CD4-positive, alpha-beta memory T cell (primary cell): ENCODE data around the gene MCUB. TPM values are rescaled to one million over a fixed set of nuclear protein-coding genes. Genes with fewer than 3 reads are reported as not detected.
A peak's percentile ranks its signal among the peaks of the same experiment; 100 is the strongest.

ENCODE experiments used
- CTCF ChIA-PET: fragments of 350-600 bp; sonication (Branson Sonifier 250); formaldehyde crosslinking; loops from one replicate; lab custom pipeline; 2021; ENCODE audit warnings: inconsistent platforms; ENCODE audit not compliant: partially characterized antibody; lab: Charles Lee
- POLR2A ChIA-PET: fragments of 350-600 bp; sonication (Branson Sonifier 250); formaldehyde crosslinking; loops from one replicate; lab custom pipeline; 2021; ENCODE audit not compliant: partially characterized antibody; lab: Charles Lee
- DNase-seq, 5 donors: peaks; one replicate each; pipeline versions ENCODE4 v3.0.0 to v3.0.0-alpha.2; 2020 to 2022; ENCODE audit warnings: mixed read lengths in 1 of 5
- H3K27ac ChIP-seq: one replicate; pipeline ENCODE4 v1.7.0; 2013; ENCODE audit warnings: low read depth, low read length
- H3K27me3 ChIP-seq: 2 replicates; pipeline ENCODE4 v1.7.0; 2013; ENCODE audit warnings: mild to moderate bottlenecking, low read length, moderate library complexity; ENCODE audit not compliant: insufficient read depth
- H3K36me3 ChIP-seq: 2 replicates; pipeline ENCODE4 v1.7.0; 2013; ENCODE audit warnings: mild to moderate bottlenecking, low read length, moderate library complexity; ENCODE audit not compliant: insufficient read depth
- H3K4me1 ChIP-seq: 2 replicates; pipeline ENCODE4 v1.7.0; 2013; ENCODE audit warnings: mild to moderate bottlenecking, low read length, moderate library complexity; ENCODE audit not compliant: insufficient read depth
- H3K4me3 ChIP-seq, 2 donors: one replicate each; pipeline ENCODE4 v1.7.0; 2013; ENCODE audit warnings: low read length in 2 of 2, mild to moderate bottlenecking in 1 of 2
- H3K9me3 ChIP-seq, 2 donors: one replicate each; pipeline ENCODE4 v1.7.0; 2013; ENCODE audit warnings: low read length in 2 of 2, control low read depth in 1 of 2; ENCODE audit not compliant: control insufficient read depth in 1 of 2
- H3K27ac Mint-ChIP-seq, 7 donors: one replicate each; pipeline ENCODE4 v1.8.0; 2020 to 2021; ENCODE audit warnings: mixed read lengths in 7 of 7, mild to moderate bottlenecking in 6 of 7, inconsistent platforms in 3 of 7, moderate library complexity in 3 of 7
- H3K27me3 Mint-ChIP-seq, 2 donors: one replicate each; pipeline ENCODE4 v1.8.0; 2020 to 2021; ENCODE audit warnings: mixed read lengths in 2 of 2
- H3K36me3 Mint-ChIP-seq, 2 donors: one replicate each; pipeline ENCODE4 v1.8.0; 2020 to 2021; ENCODE audit warnings: mixed read lengths in 2 of 2, inconsistent platforms in 1 of 2, mild to moderate bottlenecking in 1 of 2
- H3K4me1 Mint-ChIP-seq, 4 donors: one replicate each; pipeline ENCODE4 v1.8.0; 2020 to 2021; ENCODE audit warnings: mixed read lengths in 4 of 4, mild to moderate bottlenecking in 1 of 4
- H3K4me3 Mint-ChIP-seq, 8 donors: one replicate each; pipeline ENCODE4 v1.8.0; 2020 to 2021; ENCODE audit warnings: mixed read lengths in 8 of 8, mild to moderate bottlenecking in 7 of 8, moderate library complexity in 6 of 8, inconsistent platforms in 3 of 8
- H3K9me3 Mint-ChIP-seq, 8 donors: one replicate each; pipeline ENCODE4 v1.8.0; 2020 to 2021; ENCODE audit warnings: mixed read lengths in 8 of 8, mild to moderate bottlenecking in 5 of 8, inconsistent platforms in 3 of 8, moderate library complexity in 1 of 8
- intact Hi-C: fragments of 100-400 bp; cut with micrococcal nuclease; formaldehyde crosslinking; loops from one replicate; pipeline ENCODE4 v1.15.1; 2023
- polyA plus RNA-seq, 2 donors: library from polyadenylated mRNA; unstranded; fragments of 300-500 nt; fragmentation: Illumina TruSeq; gene quantifications; one replicate each; pipeline ENCODE4 v1.2.3, GENCODE V29; 2021
- total RNA-seq, 2 experiments: library from RNA; stranded (reverse); gene quantifications; one replicate each; pipeline ENCODE4 v1.2.3, GENCODE V29; 2021

Gene MCUB
- total and polyA plus RNA-seq, 4 experiments from 2014 or later, result 142 to 299 (median 160) TPM

GRCh38 chr4:109559625-109559982 lies 442 bp upstream of the MCUB start:
- Mint-ChIP-seq H3K4me1 (peaks cover 33 to 61% (median 50%) of the 10 kb centered on the region in 4 donors), H3K27me3 (no peaks in the 10 kb centered on the region), H3K27ac (peak overlapping the region; percentile 91 to 99 (median 97)), H3K9me3 (peaks cover 0 to 1% (median 0%) of the 10 kb centered on the region in 8 donors), H3K36me3 (peaks cover 16 to 30% of the 10 kb centered on the region in 2 donors), H3K4me3 (peak overlapping the region; percentile 87 to 98 (median 95))
- Histone ChIP-seq H3K9me3 (no peaks in the 10 kb centered on the region), H3K4me1 (peaks cover 49% of the 10 kb centered on the region), H3K4me3 (peak overlapping the region; percentile 92 to 98), H3K27ac (peak overlapping the region; percentile 96), H3K36me3 (peaks cover under 1% of the 10 kb centered on the region), H3K27me3 (no peaks in the 10 kb centered on the region)
- intact Hi-C loops, result loop anchor here (2.0 kb wide), 1 partner anchor 21 kb away; no protein-coding TSS in a partner anchor
- ChIA-PET CTCF (interaction anchor here (0.6 to 2.6 kb wide), 14 partner anchors 10 to 255 kb away, joined by 3 to 13 read pairs (median 3); partner anchors contain the start of gene SEC24B), POLR2A (interaction anchor here (0.6 to 5.7 kb wide), 27 partner anchors 9 to 260 kb away, joined by 3 to 122 read pairs (median 5); partner anchors contain the start of genes CASP6, GAR1, PLA2G12A and SEC24B)
- peak in 1 of 5 donors; percentile 60 for DNase-seq

- Histone ChIP-seq H3K27me3 (no peaks in the 10 kb centered on the region), H3K4me1 (peaks cover 60% of the 10 kb centered on the region), H3K4me3 (peak overlapping the region; percentile 92 to 98), H3K27ac (peak overlapping the region; percentile 96), H3K9me3 (no peaks in the 10 kb centered on the region), H3K36me3 (peaks cover 8% of the 10 kb centered on the region)
- ChIA-PET POLR2A (interaction anchor here (0.8 to 5.7 kb wide), 29 partner anchors 10 to 255 kb away, joined by 3 to 122 read pairs (median 6); partner anchors contain the start of genes CASP6, GAR1, PLA2G12A and SEC24B), CTCF (interaction anchor here (0.7 to 3.8 kb wide), 15 partner anchors 11 to 171 kb away, joined by 3 to 17 read pairs (median 4); partner anchors contain the start of genes CASP6 and SEC24B)
- DNase-seq, result peak; percentile 74 to 82 (median 80)
- Mint-ChIP-seq H3K9me3 (peaks cover 0 to under 1% (median 0%) of the 10 kb centered on the region in 8 donors), H3K27ac (peak overlapping the region; percentile 91 to 99 (median 97)), H3K4me1 (peaks cover 39 to 71% (median 56%) of the 10 kb centered on the region in 4 donors), H3K36me3 (peaks cover 18 to 39% of the 10 kb centered on the region in 2 donors), H3K27me3 (no peaks in the 10 kb centered on the region), H3K4me3 (peak overlapping the region; percentile 95 to 99 (median 98))
- intact Hi-C loops, result loop anchor here (1.0 kb wide), 5 partner anchors 13 to 254 kb away; partner anchors contain the start of genes CASP6, GAR1 and SEC24B
Measured at GRCh38 chr4:109560687-109561461, 828 bp downstream of the MCUB start.

GRCh38 chr4:109562457-109563239 lies 2.6 kb downstream of the MCUB start:
- Histone ChIP-seq H3K27ac (no peak overlapping the region), H3K9me3 (no peaks in the 10 kb centered on the region), H3K36me3 (peaks cover 8% of the 10 kb centered on the region), H3K27me3 (no peaks in the 10 kb centered on the region), H3K4me3 (peak overlapping the region in 1 of 2 donors; percentile 1), H3K4me1 (peaks cover 68% of the 10 kb centered on the region)
- Mint-ChIP-seq H3K27ac (peak overlapping the region in 5 of 7 donors; percentile 47 to 91 (median 78)), H3K27me3 (no peaks in the 10 kb centered on the region), H3K4me1 (peaks cover 39 to 74% (median 61%) of the 10 kb centered on the region in 4 donors), H3K4me3 (peak overlapping the region; percentile 95 to 99 (median 98)), H3K9me3 (no peaks in the 10 kb centered on the region), H3K36me3 (peaks cover 12 to 42% of the 10 kb centered on the region in 2 donors)
- intact Hi-C loops, result no loop called here
- DNase-seq, result no peak
- ChIA-PET POLR2A (interaction anchor here (1.7 to 5.7 kb wide), 4 partner anchors 11 to 128 kb away, joined by 3 to 48 read pairs (median 10); no protein-coding TSS in a partner anchor), CTCF (interaction anchor here (1.2 to 3.8 kb wide), 6 partner anchors 11 to 264 kb away, joined by 3 to 17 read pairs (median 6); partner anchors contain the start of genes CASP6 and SEC24B)

GRCh38 chr4:109571494-109571893 lies 11.4 kb downstream of the MCUB start:
- intact Hi-C loops, result loop anchor here (5.0 kb wide), 1 partner anchor 34 kb away; no protein-coding TSS in a partner anchor
- no peaks in the 10 kb centered on the region for H3K27me3 ChIP-seq
- POLR2A ChIA-PET, result interaction anchor here (1.1 to 5.1 kb wide), 3 partner anchors 10 to 99 kb away, joined by 3 to 48 read pairs (median 4); partner anchors contain the start of gene MCUB
- Mint-ChIP-seq H3K27me3 (no peaks in the 10 kb centered on the region), H3K27ac (peak overlapping the region in 1 of 7 donors; percentile 7), H3K4me1 (peaks cover 53 to 79% (median 69%) of the 10 kb centered on the region in 4 donors), H3K9me3 (peaks cover 0 to 4% (median 0%) of the 10 kb centered on the region in 8 donors), H3K36me3 (peaks cover 28 to 29% of the 10 kb centered on the region in 2 donors), H3K4me3 (no peak overlapping the region)
- CTCF ChIA-PET, result interaction anchor here (1.0 to 2.5 kb wide), 4 partner anchors 12 to 139 kb away, joined by 3 to 7 read pairs (median 4); partner anchors contain the start of genes MCUB and SEC24B
- DNase-seq, result no peak
- H3K27ac ChIP-seq, result no peak overlapping the region
- H3K9me3 ChIP-seq, result no peaks in the 10 kb centered on the region
- no peaks in the 10 kb centered on the region for H3K36me3 ChIP-seq
- H3K4me3 ChIP-seq, result no peak overlapping the region
- H3K4me1 ChIP-seq, result peaks cover 80% of the 10 kb centered on the region

GRCh38 chr4:109572154-109572553 lies 12.1 kb downstream of the MCUB start:
- Histone ChIP-seq H3K4me1 (peaks cover 76% of the 10 kb centered on the region), H3K27ac (no peak overlapping the region), H3K36me3 (no peaks in the 10 kb centered on the region), H3K9me3 (no peaks in the 10 kb centered on the region), H3K27me3 (no peaks in the 10 kb centered on the region), H3K4me3 (no peak overlapping the region)
- ChIA-PET CTCF (interaction anchor here (1.0 to 2.5 kb wide), 5 partner anchors 12 to 144 kb away, joined by 3 to 7 read pairs (median 3); partner anchors contain the start of genes MCUB and SEC24B), POLR2A (interaction anchor here (1.1 to 5.1 kb wide), 3 partner anchors 10 to 98 kb away, joined by 3 to 48 read pairs (median 4); partner anchors contain the start of gene MCUB)
- Mint-ChIP-seq H3K9me3 (peaks cover 0 to 4% (median 0%) of the 10 kb centered on the region in 8 donors), H3K4me1 (peaks cover 54 to 81% (median 68%) of the 10 kb centered on the region in 4 donors), H3K27ac (peak overlapping the region in 3 of 7 donors; percentile 3 to 46 (median 5)), H3K36me3 (peaks cover 25 to 30% of the 10 kb centered on the region in 2 donors), H3K4me3 (peak overlapping the region in 2 of 8 donors; percentile 7 to 29), H3K27me3 (no peaks in the 10 kb centered on the region)
- DNase-seq, result no peak
- intact Hi-C loops, result loop anchor here (5.0 kb wide), 1 partner anchor 35 kb away; no protein-coding TSS in a partner anchor

- intact Hi-C loops, result loop anchor here (1.0 to 5.0 kb wide), 4 partner anchors 13 to 141 kb away; partner anchors contain the start of gene SEC24B
- H3K4me3 ChIP-seq, result no peak overlapping the region
- peak in 4 of 5 donors; percentile 31 to 45 (median 40) for DNase-seq
- no peaks in the 10 kb centered on the region for H3K27me3 ChIP-seq
- peaks cover 63% of the 10 kb centered on the region for H3K4me1 ChIP-seq
- peaks cover 20 to 26% of the 10 kb centered on the region in 2 donors for H3K36me3 Mint-ChIP-seq
- POLR2A ChIA-PET, result interaction anchor here (0.8 to 5.1 kb wide), 7 partner anchors 13 to 141 kb away, joined by 3 to 48 read pairs (median 5); partner anchors contain the start of genes MCUB and SEC24B
- peak overlapping the region; percentile 4 to 79 (median 50) for H3K4me3 Mint-ChIP-seq
- no peaks in the 10 kb centered on the region for H3K9me3 ChIP-seq
- H3K27ac ChIP-seq, result no peak overlapping the region
- peaks cover 52 to 80% (median 67%) of the 10 kb centered on the region in 4 donors for H3K4me1 Mint-ChIP-seq
- no peaks in the 10 kb centered on the region for H3K27me3 Mint-ChIP-seq
- H3K27ac Mint-ChIP-seq, result peak overlapping the region; percentile 10 to 88 (median 59)
- no peaks in the 10 kb centered on the region for H3K36me3 ChIP-seq
- CTCF ChIA-PET, result interaction anchor here (0.8 to 2.2 kb wide), 14 partner anchors 11 to 147 kb away, joined by 3 to 7 read pairs (median 4); partner anchors contain the start of genes MCUB and SEC24B
- peaks cover 0 to 4% (median 0%) of the 10 kb centered on the region in 8 donors for H3K9me3 Mint-ChIP-seq
Measured at GRCh38 chr4:109574443-109574850, 14.4 kb downstream of the MCUB start.
